AG10803 (cell line): ENCODE data around the gene TEX29.
A peak's percentile ranks its signal among the peaks of the same experiment; 100 is the strongest.

Experiments used
- DNase-seq: peaks from one replicate; pipeline ENCODE4 v3.0.0; 2010; ENCODE audit warnings: low read depth
- H3K4me3 ChIP-seq: 2 replicates; pipeline ENCODE4 v1.5.1; 2011; ENCODE audit warnings: mild to moderate bottlenecking, low read length, control low read depth
- TF ChIP-seq, protein P1 (sequence below): conservative IDR thresholded peaks from 2 replicates; pipeline ENCODE4 v1.5.1; 2011; ENCODE audit warnings: mild to moderate bottlenecking, low read length, control low read depth, inconsistent platforms

Gene TEX29

DNA sequence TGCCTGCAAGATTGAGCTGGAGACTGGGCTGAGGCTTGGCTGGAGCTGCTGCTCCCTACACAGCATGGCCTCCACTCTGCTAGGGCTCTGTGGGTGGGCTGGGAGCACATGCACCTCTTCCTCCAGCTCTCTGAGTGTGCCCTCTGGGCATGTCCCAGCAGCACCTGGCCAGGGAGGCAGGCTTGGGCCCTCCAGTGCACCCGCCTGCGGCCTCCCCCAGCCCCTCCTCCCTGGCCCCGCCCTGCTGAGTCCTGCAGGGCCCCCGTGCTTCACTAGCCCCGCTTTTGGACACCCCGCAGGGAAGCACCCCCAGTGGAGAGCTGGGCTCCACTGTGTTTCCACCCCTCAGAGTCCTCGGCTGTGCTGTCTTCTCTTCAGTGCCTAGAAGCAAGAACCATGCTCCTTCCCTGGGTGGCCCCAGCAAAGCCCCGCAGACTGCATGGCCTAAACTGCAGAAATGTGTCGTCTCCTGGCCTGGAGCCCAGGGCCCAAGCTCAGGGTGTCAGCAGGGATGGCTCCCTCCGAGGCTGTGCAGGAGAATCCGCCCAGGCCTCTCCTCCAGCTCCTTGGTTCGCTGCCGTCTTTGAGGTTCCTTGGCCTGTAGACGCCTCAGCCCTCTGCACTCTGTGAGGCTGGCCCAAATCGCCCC lies 5.0 kb upstream of the TEX29 start:
- DNase-seq = no peak
- no peak overlapping the region for H3K4me3 ChIP-seq
- TF ChIP-seq, protein P1, sequence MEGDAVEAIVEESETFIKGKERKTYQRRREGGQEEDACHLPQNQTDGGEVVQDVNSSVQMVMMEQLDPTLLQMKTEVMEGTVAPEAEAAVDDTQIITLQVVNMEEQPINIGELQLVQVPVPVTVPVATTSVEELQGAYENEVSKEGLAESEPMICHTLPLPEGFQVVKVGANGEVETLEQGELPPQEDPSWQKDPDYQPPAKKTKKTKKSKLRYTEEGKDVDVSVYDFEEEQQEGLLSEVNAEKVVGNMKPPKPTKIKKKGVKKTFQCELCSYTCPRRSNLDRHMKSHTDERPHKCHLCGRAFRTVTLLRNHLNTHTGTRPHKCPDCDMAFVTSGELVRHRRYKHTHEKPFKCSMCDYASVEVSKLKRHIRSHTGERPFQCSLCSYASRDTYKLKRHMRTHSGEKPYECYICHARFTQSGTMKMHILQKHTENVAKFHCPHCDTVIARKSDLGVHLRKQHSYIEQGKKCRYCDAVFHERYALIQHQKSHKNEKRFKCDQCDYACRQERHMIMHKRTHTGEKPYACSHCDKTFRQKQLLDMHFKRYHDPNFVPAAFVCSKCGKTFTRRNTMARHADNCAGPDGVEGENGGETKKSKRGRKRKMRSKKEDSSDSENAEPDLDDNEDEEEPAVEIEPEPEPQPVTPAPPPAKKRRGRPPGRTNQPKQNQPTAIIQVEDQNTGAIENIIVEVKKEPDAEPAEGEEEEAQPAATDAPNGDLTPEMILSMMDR = no peak

DNA sequence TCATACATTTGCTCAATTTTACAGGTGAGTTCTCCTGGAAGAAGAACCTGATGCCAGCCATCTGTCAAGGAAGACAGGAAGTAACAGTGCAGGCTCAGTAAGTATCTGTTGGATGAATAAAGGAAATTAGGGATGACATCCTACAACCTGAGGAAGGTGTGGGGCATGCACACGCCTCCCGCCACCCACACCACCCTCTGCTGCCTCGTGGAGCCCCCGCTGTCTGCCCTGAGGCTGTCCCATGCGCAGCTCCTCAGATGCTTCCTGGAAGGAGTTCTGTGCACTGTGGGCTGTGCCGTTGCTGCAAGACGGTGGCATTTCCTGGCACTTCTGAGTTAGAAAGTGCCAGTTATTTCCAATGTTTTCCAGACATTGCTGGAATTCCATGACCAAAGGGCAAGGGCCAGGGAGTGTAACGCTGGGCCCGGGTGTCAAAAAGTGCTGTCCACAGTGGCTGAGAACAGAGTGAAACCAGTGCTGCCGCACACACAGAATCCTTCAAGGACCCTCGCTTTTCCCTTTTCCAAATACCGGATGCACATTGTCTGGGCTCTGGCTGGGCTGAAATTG lies 4.2 kb upstream of the TEX29 start:
- peak; percentile 6 for DNase-seq
- TF ChIP-seq, protein P1 = no peak
- no peak overlapping the region for H3K4me3 ChIP-seq

DNA sequence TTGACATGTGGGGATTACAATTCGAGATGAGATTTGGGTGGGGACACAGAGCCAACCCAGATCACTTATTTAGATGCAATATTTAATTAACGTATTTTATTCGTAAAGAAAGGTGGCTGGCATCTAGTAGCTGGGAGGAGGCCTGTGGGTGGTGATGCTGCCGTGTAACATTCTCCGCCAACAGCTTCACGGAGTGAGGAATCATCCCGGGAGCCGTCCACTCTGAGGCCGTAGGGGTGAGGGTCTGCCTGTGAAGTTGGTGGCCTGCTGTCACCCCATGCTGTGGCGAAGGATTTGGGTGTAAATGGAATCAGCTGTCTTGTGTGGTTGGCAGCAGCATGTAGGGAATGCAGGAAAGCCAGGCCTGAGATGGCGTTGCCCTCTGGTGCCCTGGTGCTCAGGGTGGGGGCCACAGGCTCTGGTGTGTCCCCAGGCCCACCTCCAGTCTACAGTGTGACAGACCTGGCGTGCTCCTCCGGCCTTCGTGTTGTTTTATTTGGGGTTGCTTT lies 3.3 kb upstream of the TEX29 start:
- no peak overlapping the region for H3K4me3 ChIP-seq
- TF ChIP-seq, protein P1 = no peak
- DNase-seq = no peak

DNA sequence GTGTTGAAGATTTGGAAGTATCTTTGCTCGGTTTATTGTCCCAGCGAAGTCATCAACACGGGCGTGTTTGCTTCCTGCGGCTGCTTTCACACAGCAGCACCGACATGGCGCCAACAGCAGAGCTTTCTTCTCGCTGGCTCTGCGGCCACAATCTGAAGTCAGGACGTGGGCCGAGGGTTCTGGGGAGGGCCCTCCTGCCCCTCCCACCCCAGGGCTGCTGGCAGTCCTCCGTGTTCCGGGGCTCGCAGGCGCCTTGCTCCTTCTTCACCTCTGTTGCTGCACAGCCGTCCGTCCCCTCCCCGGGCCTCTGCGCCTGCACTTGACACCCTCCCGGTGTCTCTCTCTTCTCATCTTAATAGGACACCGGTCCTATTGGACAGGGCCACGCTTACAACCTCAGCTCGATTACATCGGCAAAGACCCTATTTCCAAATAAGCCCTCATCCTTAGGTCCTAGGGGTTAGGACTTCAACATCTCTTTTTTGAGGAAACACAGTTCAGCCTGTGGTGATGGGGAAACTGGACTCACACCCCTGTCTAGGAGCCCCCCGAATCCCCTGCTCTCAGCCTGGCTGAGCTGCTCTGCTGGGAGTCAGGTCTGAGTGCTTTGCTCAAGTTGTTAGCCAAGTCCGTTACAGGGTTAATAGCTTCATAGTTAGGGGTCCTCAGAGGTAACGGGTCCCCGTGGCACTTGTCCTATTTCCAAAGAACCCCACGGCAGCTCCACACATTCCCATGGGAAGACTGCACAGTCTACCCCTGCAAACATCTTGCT lies 2.7 kb upstream of the TEX29 start:
- TF ChIP-seq, protein P1 = no peak
- DNase-seq = no peak
- no peak overlapping the region for H3K4me3 ChIP-seq

DNA sequence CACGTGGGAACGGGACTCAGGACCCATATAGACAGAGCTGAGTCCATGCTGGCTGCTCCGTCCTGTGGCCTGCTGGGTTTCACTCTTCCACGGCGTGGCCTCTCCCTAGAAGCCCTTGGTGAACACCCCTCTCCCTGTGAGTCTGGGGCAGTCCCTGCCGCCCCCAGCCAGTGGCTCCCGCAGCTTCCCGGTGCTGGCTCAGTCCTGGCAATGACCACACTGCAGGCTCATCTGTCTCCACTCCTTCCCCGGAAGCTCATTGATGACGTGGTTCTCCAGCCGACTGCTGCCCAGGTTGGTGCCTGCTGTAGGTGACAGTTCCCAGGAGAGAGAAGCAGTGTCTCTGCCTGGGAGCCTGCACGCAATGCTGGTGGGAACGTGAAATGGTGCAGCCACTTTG lies 2.1 kb upstream of the TEX29 start:
- no peak overlapping the region for H3K4me3 ChIP-seq
- TF ChIP-seq, protein P1 = no peak

DNA sequence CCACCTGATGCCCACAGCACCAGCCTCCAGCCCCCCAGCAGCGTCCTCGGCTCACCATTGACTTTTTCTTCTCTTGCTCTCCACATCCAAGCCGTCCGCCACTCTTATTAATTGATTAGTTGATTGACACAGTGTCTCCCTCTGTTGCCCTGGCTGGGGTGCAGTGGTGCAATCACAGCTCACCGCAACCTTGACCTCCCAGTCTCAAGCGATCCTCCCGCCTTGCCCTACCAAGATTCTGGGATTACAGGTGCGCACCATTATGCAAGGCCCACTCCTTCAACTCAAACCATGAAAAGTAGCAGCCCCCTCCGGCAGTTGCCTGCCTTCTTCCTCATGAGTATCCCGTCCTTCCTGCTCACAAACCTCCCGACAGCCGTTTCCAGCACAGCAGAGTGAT lies 921 bp upstream of the TEX29 start:
- TF ChIP-seq, protein P1 = no peak
- DNase-seq = no peak
- no peak overlapping the region for H3K4me3 ChIP-seq

More for the DNA sequence above, 2.1 kb upstream of the TEX29 start:
- no peak for DNase-seq
